Heart left ventricle (tissue), 13 donors: ENCODE results near the gene PHACTR1.

Experiments used
- POLR2A ChIP-seq, 2 donors: fragments of 450-650 bp; IDR thresholded peaks; one replicate each; pipeline ENCODE4 v1.6.1; 2017; ENCODE audit warnings: antibody characterized with exemption in 2 of 2, mild to moderate bottlenecking in 2 of 2, moderate library complexity in 2 of 2
- TF ChIP-seq, protein P1 (sequence below), 12 donors: fragments of 200-600 bp; sonication (generic) in 4 of 12; IDR thresholded peaks; one replicate each; pipeline versions ENCODE4 v1.5.0 to v1.8.0; 2018 to 2022; ENCODE audit warnings: antibody characterized with exemption in 12 of 12, mild to moderate bottlenecking in 5 of 12
- donor health status: ischemic (EF 13 %, LVEDD 7.1; RV severe dilation, severe dysfunction).
- donor health status: DM: no; HTN: yes; CAD: no.
- donor health status: DM: no; HTN: no; CAD: no.
- donor health status: ischemic (EF 25% LVEDD 6.9; RV normal size, moderate dysfunction).
- donor health status: ischemic (EF 25% LVEDD 5.7; RV mildly dilated, moderate dysfunction).
- donor health status: ischemic (EF 35%, LVEDD 5.7; RV mildly dilated, moderate dysfunction).
- donor health status: nonischemic (EF 11% LVEDD 7.7; RV severe dilation, severe dysfunction).
- donor health status: DM: yes; HTN: yes; CAD: no.
- donor health status: PGD.
- donor health status: ischemic (EF 29% LVEDD 5.4; RV normal size, mild dysfunction).
- donor health status: nonischemic (EF 23%, LVEDD 6.1; RV moderate dilation, normal function).

DNA sequence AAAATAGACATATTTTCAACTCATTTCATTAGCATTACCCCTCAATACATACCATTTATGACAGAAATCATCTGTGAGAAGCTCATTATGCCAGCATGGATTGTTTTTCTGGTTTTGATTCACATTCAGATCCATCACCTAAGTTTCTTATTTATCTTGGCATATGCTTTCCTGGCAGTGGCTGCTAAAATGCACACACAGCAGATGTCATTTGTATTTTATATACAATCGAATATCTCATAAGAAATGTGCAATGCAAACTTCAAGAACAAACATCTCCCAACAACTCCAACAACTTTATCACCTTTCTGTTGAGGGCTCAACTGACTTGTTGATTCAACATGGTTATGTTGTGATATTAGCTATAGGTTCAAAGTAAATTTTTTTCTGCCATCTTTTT is 208.3 kb downstream of the PHACTR1 start:
- TF ChIP-seq, protein P1, sequence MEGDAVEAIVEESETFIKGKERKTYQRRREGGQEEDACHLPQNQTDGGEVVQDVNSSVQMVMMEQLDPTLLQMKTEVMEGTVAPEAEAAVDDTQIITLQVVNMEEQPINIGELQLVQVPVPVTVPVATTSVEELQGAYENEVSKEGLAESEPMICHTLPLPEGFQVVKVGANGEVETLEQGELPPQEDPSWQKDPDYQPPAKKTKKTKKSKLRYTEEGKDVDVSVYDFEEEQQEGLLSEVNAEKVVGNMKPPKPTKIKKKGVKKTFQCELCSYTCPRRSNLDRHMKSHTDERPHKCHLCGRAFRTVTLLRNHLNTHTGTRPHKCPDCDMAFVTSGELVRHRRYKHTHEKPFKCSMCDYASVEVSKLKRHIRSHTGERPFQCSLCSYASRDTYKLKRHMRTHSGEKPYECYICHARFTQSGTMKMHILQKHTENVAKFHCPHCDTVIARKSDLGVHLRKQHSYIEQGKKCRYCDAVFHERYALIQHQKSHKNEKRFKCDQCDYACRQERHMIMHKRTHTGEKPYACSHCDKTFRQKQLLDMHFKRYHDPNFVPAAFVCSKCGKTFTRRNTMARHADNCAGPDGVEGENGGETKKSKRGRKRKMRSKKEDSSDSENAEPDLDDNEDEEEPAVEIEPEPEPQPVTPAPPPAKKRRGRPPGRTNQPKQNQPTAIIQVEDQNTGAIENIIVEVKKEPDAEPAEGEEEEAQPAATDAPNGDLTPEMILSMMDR (IDR thresholded peaks at IDR 0.05), result no peak
- TF ChIP-seq POLR2A (IDR thresholded peaks at IDR 0.05), result no peak
